SHP77 (cell line): ENCODE results near the gene PNLIPRP1.

Source experiments
- DNase-seq, 2 experiments: peaks; one replicate each; lab custom pipeline; 2025; lab: John Stamatoyannopoulos, UW

PNLIPRP1 gene

DNA sequence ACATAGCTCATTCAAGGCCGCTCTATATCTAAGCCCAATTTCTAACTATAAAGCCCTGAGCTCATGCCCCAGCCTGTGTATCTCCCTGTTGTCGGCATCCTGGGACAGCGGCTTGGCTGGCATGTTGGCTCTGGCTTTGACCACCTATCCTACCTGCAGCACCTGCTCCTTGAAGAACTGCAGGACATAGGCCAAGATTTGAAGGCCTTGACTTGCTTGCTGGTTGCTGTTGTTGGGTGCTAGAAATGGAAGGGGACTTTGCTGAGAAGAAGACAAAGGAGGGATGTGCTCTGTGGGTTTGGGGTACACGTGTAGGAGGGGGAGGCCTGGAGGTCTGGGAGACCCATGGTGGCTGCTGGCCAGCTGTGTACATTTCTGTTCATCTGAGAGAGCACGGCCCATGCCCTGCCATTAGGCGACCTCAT lies 41.1 kb downstream of the PNLIPRP1 start:
- no peak for DNase-seq

DNA sequence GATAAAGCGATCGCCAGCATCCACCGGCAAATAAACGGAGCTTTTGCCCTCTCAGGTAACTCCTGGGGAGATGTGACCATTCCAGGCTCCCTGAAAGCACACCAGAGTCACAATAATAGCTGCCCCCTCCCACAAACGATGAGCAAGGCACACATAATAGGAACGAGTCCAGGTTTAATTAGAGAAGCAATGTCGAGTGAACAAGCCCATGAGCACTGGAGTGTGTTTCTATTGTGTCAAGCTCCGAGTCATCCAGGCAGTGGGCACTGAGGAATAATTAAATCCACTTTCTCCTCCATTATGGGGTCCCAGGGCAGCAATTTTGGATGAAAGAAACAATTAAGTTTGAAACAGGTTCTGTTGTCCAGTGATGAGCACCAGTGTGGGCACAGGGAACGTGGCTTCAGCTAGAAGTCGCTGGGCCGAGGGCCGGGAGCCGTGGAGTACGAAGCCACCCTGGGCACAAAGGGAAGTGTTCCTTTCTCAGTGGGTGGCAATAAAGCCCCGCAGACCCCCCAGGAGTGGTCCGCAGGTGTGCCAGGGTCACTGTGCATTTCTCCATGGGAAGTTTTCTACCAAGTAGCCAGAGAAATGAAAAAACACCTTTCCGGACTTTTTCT lies 41.9 kb downstream of the PNLIPRP1 start:
- no peak for DNase-seq

DNA sequence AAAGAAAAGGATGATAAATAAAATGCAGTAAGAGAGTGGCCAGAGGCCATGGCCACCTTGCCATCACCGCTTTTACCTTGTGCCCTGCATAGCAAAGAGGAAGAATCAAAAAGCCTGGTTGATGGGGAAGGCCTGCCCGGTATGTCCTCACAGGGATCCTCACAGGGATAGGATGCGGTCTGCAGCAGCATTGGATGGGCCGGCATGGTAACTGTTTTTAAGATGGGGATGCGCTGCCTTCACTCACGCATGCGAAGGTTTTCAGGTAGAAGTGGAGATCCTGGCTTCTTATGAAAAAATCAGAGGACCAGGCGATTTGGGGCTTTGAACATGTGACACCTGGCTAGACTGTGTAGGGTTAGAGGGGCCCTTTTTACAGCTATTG lies 42.4 kb downstream of the PNLIPRP1 start:
- DNase-seq = no peak

- DNase-seq = no peak
These were observed 43.6 kb downstream of the PNLIPRP1 start for GRCh38 chr10:116634126-116634975.

DNA sequence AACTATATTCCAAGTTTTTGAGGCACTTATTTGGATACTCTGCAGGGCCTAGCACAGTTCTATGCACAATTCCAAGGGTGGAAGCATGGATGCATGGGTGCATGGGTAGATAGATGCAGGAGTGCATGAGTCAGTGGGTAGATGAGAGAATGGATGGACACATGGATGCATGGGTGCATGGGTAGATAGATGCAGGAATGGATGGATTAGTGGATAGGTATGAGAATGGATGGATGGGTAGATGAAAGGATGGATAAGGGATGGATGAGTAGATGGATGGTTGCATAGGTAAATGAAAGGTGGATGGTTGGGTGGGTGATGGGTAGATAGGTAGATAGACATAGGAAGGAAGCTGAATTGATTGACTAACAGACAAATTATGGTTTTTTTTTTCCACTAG lies 45.6 kb downstream of the PNLIPRP1 start:
- no peak for DNase-seq

GRCh38 chr10:116636976-116637375 lies 46.2 kb downstream of the PNLIPRP1 start:
- DNase-seq = no peak

DNA sequence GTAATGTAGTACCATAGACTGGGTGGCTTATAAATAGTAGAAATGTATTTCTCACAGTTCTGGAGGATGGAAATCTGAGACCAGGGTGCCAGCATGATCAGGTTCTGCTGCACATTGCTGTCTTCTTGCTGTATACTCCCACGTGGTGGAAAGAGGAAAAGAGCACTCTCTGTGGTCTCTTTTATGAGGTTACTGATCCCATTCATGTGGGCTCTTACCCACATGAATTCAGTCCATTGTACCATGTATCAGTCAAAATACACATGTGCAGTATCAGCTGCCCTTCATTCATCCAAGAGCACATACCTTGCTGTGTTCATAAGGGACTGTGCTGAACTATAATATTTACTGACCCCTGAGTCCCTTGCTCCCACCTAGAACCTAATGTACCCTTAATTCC lies 47.1 kb downstream of the PNLIPRP1 start:
- DNase-seq = no peak

DNA sequence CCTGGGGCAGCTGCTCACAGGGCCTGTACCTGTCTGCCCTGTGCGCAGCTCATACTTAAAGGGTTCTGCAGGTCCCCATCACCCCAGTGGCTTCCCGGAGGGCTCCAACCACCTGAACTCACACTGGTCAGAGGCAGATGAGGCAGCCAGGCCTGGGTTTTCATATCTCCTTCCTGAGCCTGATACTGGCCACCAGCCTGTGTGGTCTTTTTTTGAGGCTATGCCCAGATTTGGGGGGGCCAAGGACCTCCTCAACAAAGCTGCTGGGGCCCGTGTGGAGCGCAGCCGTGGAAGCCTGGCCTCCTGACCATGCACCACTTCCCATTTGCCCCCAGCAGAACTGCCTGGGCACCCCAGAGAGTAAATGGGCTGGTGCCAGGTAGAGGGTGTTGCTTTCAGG lies 55.7 kb downstream of the PNLIPRP1 start:
- no peak for DNase-seq

DNA sequence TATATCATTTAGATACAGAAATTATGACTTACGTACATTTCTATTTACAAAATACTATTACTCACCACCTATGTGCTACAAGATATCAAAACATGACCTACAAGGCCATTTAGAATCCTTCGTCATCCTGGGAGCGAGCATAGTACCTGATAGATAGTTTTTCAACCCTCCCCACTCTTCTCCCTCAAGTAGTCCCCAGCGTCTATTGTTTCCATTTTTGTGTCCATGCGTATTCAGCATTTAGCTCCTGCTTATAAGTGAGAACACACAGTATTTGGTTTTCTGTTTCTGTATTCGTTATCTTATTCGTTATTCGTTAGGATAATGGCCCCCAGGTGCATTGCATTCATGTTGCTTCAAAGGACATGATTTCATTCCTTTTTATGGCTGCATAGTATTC lies 58.1 kb downstream of the PNLIPRP1 start:
- no peak for DNase-seq

DNA sequence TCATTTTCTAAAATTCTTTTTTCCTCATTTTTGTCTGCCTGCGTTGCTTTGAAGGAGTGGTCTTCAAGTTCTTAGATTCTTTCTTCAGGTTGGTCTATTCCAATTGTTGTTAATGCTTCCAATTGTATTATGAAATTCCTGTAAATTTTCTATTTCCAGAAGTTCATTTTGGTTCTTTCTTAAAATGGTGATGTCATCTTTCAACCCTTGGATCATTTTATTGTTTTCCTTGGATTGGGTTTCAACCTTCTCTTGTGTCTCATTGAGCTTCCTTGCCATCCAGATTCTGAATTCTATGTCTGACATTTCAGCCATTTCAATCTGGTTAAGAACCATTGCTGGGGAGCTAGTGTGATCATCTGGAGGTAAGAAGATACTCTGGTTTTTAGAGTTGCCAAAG lies 63.1 kb downstream of the PNLIPRP1 start:
- no peak for DNase-seq

GRCh38 chr10:116654816-116655215 lies 64.1 kb downstream of the PNLIPRP1 start:
- DNase-seq = no peak

DNA sequence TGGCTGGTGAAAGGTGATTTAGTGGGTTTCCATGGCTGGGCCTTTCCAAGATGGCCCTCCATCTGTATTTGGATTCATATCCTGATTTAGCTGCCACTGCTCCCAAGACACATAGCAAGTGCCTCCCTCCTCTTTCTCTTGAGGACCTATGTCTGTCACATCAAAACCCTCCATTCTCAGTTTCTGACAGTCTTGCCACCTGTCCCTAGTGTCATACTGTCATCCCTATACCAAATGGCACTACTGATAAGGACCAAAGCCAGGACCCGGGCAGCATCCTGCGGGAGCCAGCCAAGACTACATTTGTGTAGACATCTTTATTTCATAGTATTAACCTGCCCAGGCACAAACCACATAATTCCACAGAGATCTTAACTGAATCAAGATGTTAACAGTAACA lies 64.8 kb downstream of the PNLIPRP1 start:
- no peak for DNase-seq

- DNase-seq = no peak
These were observed 65.3 kb downstream of the PNLIPRP1 start for GRCh38 chr10:116656044-116656443.

- no peak for DNase-seq
These were observed 67.2 kb downstream of the PNLIPRP1 start for GRCh38 chr10:116657863-116658551.
